Panc1 (cell line): ENCODE data around the gene MAP3K3. TPM values are rescaled to one million over a fixed set of nuclear protein-coding genes. Genes with fewer than 3 reads are reported as not detected.

Experiments
- ATAC-seq: fragments of 200-7000 bp; cut with Tn5 transposase; 2 replicates; pipeline ENCODE4 v1.9.1; 2020; ENCODE audit warnings: mild to moderate bottlenecking, moderate library complexity
- BruUV-seq: library from RNA; stranded (reverse); fragments of 400-500 nt; replicated peaks from 2 replicates; lab custom pipeline; 2021; lab: Mats Ljungman, UMichigan
- CTCF ChIA-PET: fragments of 300-600 bp; sonication (Branson Sonifier 250); formaldehyde crosslinking; loops from one replicate; lab custom pipeline; 2022; ENCODE audit warnings: antibody characterized with exemption; lab: Charles Lee
- POLR2A ChIA-PET: fragments of 300-600 bp; sonication (Branson Sonifier 250); formaldehyde crosslinking; loops from one replicate; lab custom pipeline; 2022; ENCODE audit warnings: antibody characterized with exemption; lab: Charles Lee
- DNase-seq: peaks from one replicate; pipeline ENCODE4 v3.0.0-alpha.2; 2010; ENCODE audit warnings: low read depth, low spot score
- H3K27ac ChIP-seq: 2 replicates; pipeline ENCODE4 v1.5.1; 2011; ENCODE audit warnings: mild to moderate bottlenecking, low read length, inconsistent platforms
- H3K27me3 ChIP-seq: fragments of 200-500 bp; sonication (Bioruptor generic); 2 replicates; pipeline ENCODE4 v1.6.0; 2014; ENCODE audit warnings: low read length, inconsistent platforms; ENCODE audit not compliant: control insufficient read depth, insufficient read depth
- H3K36me3 ChIP-seq: fragments of 200-500 bp; sonication (Bioruptor generic); 2 replicates; pipeline ENCODE4 v1.5.1; 2014; ENCODE audit warnings: inconsistent platforms, mild to moderate bottlenecking, low read length, moderate library complexity; ENCODE audit not compliant: control insufficient read depth, insufficient read depth
- H3K4me1 ChIP-seq: 2 replicates; pipeline ENCODE4 v1.5.1; 2011; ENCODE audit warnings: inconsistent platforms, mild to moderate bottlenecking, low read length, moderate library complexity; ENCODE audit not compliant: control insufficient read depth, insufficient read depth
- H3K4me3 ChIP-seq, 2 experiments: 2 replicates each; pipeline ENCODE4 v1.5.1; 2011 to 2012; ENCODE audit warnings: low read depth in 2 of 2, low read length in 2 of 2, mild to moderate bottlenecking in 2 of 2, inconsistent platforms in 1 of 2, moderate library complexity in 1 of 2
- H3K9me3 ChIP-seq: fragments of 200-500 bp; sonication (Bioruptor generic); 2 replicates; pipeline ENCODE4 v1.5.1; 2014; ENCODE audit warnings: low read depth, mild to moderate bottlenecking, inconsistent platforms, low read length, moderate library complexity; ENCODE audit not compliant: control insufficient read depth, insufficient read depth
- POLR2AphosphoS5 ChIP-seq: IDR thresholded peaks from 2 replicates; pipeline ENCODE4 v1.6.1; 2012; ENCODE audit warnings: mild to moderate bottlenecking, low read depth, low read length, moderate library complexity
- SIN3A ChIP-seq: IDR thresholded peaks from 2 replicates; pipeline ENCODE4 v1.6.1; 2012; ENCODE audit warnings: low read depth, mild to moderate bottlenecking, low read length, moderate library complexity, borderline replicate concordance; ENCODE audit not compliant: insufficient read depth
- TCF7L2 ChIP-seq: IDR thresholded peaks from 2 replicates; pipeline ENCODE4 v1.6.1; 2011; ENCODE audit warnings: mild to moderate bottlenecking, low read depth, low read length, inconsistent platforms
- in situ Hi-C: cut with HindIII; loops from 2 replicates; pipeline ENCODE4 v1.10.0; 2016; ENCODE audit warnings: low sequenced_read_pairs, low pct_unique_long_range_greater_than_20kb
- intact Hi-C: fragments of 100-400 bp; cut with micrococcal nuclease; formaldehyde crosslinking; loops from one replicate; pipeline ENCODE4 v1.10.0; 2022; ENCODE audit not compliant: unreplicated experiment
- total RNA-seq: library from RNA; stranded (reverse); gene quantifications from one replicate; pipeline ENCODE4 v1.2.1, GENCODE V29; 2021; ENCODE audit not compliant: unreplicated experiment
- TF ChIP-seq, protein P1 (sequence below), 2 experiments: IDR thresholded peaks; 2 replicates each; pipeline ENCODE4 v1.6.1; 2011 to 2012; ENCODE audit warnings: low read depth in 2 of 2, control low read depth in 1 of 2, low read length in 1 of 2, mild to moderate bottlenecking in 1 of 2, moderate library complexity in 1 of 2; ENCODE audit not compliant: insufficient read depth in 1 of 2
- TF ChIP-seq, protein P2 (sequence below): fragments of 450-650 bp; IDR thresholded peaks from 2 replicates; pipeline ENCODE4 v1.5.1; 2017; ENCODE audit warnings: mild to moderate bottlenecking

MAP3K3 gene
- total RNA-seq, 1 experiment from 2014 or later, result 22.3 TPM

- H3K27ac ChIP-seq, result no peak overlapping the region
- DNase-seq, result no peak
- H3K27me3 ChIP-seq, result no peaks in the 10 kb centered on the region
- no TSS peak for BruUV-seq
- TF ChIP-seq SIN3A (no peak), TCF7L2 (no peak), POLR2AphosphoS5 (no peak)
- TF ChIP-seq, protein P1, sequence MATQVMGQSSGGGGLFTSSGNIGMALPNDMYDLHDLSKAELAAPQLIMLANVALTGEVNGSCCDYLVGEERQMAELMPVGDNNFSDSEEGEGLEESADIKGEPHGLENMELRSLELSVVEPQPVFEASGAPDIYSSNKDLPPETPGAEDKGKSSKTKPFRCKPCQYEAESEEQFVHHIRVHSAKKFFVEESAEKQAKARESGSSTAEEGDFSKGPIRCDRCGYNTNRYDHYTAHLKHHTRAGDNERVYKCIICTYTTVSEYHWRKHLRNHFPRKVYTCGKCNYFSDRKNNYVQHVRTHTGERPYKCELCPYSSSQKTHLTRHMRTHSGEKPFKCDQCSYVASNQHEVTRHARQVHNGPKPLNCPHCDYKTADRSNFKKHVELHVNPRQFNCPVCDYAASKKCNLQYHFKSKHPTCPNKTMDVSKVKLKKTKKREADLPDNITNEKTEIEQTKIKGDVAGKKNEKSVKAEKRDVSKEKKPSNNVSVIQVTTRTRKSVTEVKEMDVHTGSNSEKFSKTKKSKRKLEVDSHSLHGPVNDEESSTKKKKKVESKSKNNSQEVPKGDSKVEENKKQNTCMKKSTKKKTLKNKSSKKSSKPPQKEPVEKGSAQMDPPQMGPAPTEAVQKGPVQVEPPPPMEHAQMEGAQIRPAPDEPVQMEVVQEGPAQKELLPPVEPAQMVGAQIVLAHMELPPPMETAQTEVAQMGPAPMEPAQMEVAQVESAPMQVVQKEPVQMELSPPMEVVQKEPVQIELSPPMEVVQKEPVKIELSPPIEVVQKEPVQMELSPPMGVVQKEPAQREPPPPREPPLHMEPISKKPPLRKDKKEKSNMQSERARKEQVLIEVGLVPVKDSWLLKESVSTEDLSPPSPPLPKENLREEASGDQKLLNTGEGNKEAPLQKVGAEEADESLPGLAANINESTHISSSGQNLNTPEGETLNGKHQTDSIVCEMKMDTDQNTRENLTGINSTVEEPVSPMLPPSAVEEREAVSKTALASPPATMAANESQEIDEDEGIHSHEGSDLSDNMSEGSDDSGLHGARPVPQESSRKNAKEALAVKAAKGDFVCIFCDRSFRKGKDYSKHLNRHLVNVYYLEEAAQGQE (IDR thresholded peaks at IDR 0.05; ENCODE audit: insufficient read depth in 1 of 2, low read depth in 2 of 2, low read length in 1 of 2), result no peak
- TF ChIP-seq, protein P2, sequence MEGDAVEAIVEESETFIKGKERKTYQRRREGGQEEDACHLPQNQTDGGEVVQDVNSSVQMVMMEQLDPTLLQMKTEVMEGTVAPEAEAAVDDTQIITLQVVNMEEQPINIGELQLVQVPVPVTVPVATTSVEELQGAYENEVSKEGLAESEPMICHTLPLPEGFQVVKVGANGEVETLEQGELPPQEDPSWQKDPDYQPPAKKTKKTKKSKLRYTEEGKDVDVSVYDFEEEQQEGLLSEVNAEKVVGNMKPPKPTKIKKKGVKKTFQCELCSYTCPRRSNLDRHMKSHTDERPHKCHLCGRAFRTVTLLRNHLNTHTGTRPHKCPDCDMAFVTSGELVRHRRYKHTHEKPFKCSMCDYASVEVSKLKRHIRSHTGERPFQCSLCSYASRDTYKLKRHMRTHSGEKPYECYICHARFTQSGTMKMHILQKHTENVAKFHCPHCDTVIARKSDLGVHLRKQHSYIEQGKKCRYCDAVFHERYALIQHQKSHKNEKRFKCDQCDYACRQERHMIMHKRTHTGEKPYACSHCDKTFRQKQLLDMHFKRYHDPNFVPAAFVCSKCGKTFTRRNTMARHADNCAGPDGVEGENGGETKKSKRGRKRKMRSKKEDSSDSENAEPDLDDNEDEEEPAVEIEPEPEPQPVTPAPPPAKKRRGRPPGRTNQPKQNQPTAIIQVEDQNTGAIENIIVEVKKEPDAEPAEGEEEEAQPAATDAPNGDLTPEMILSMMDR, result no peak
- H3K9me3 ChIP-seq, result no peaks in the 10 kb centered on the region
- in situ Hi-C loops (no loop called here), intact Hi-C loops (no loop called here)
- no peaks in the 10 kb centered on the region; the same call in 1 of the 2 replicates for H3K36me3 ChIP-seq
- ATAC-seq, result no peak
- POLR2A ChIA-PET, result no interaction called here
- no peaks in the 10 kb centered on the region for H3K4me1 ChIP-seq
- CTCF ChIA-PET, result no interaction called here
- H3K4me3 ChIP-seq, result no peak overlapping the region
Observed at GRCh38 chr17:63657786-63658185, 35.6 kb downstream of the MAP3K3 start.

GRCh38 chr17:63658366-63658765 lies 36.1 kb downstream of the MAP3K3 start:
- Histone ChIP-seq H3K4me1 (no peaks in the 10 kb centered on the region), H3K4me3 (no peak overlapping the region), H3K27me3 (no peaks in the 10 kb centered on the region), H3K27ac (no peak overlapping the region), H3K36me3 (no peaks in the 10 kb centered on the region; the same call in 1 of the 2 replicates), H3K9me3 (no peaks in the 10 kb centered on the region)
- ATAC-seq (no peak), DNase-seq (no peak)
- in situ Hi-C loops (no loop called here), intact Hi-C loops (no loop called here)
- ChIA-PET POLR2A (no interaction called here), CTCF (no interaction called here)
- BruUV-seq, result no TSS peak
- TF ChIP-seq TCF7L2 (no peak), POLR2AphosphoS5 (no peak), SIN3A (no peak)
- TF ChIP-seq, protein P1 (IDR thresholded peaks at IDR 0.05; ENCODE audit: insufficient read depth in 1 of 2, low read depth in 2 of 2, low read length in 1 of 2), result no peak
- TF ChIP-seq, protein P2, result no peak
